ENCODE measurements around the gene SSBP2. TPM values are rescaled to one million over a fixed set of nuclear protein-coding genes. Genes with fewer than 3 reads are reported as not detected.

The SSBP2 gene
- total and polyA plus RNA-seq, 2 donors from 2014 or later, result 17.0 to 57.1 TPM

GRCh38 chr5:81768935-81769452 lies 18.1 kb upstream of the SSBP2 start:
- H3K36me3 ChIP-seq (ENCODE audit: control insufficient read depth in 2 of 3, insufficient read depth in 3 of 3, low read length in 3 of 3), result no peaks in the 10 kb centered on the region
- no peak overlapping the region for H3K27ac ChIP-seq (ENCODE audit: low read depth in 2 of 2, low read length in 2 of 2)
- no peaks in the 10 kb centered on the region for H3K27me3 ChIP-seq (ENCODE audit: control insufficient read depth, insufficient read depth, low read length)
- intact Hi-C loops (cut with DNase I), result no loop called here
- no peak overlapping the region for H3K4me3 ChIP-seq (ENCODE audit: low read length in 3 of 3)
- no peaks in the 10 kb centered on the region for H3K9me3 ChIP-seq (ENCODE audit: control insufficient read depth in 2 of 3, insufficient read depth in 1 of 3, low read length in 3 of 3)
- no peaks in the 10 kb centered on the region for H3K4me1 ChIP-seq (ENCODE audit: control insufficient read depth in 2 of 3, insufficient read depth in 2 of 3, low read depth in 1 of 3, low read length in 3 of 3)
- no peak for TF ChIP-seq CTCF (IDR thresholded peaks at IDR 0.05; ENCODE audit: borderline replicate concordance, extremely low read depth, insufficient read depth)
- FAIRE-seq, result no peak
- no peak overlapping the region for H3K9ac ChIP-seq (ENCODE audit: low read length in 3 of 3)
- no peak for DNase-seq

GRCh38 chr5:81767938-81768337 lies 17.0 kb upstream of the SSBP2 start:
- TF ChIP-seq CTCF (IDR thresholded peaks at IDR 0.05; ENCODE audit: borderline replicate concordance, extremely low read depth, insufficient read depth), result no peak
- Histone ChIP-seq H3K4me1 (ENCODE audit: control insufficient read depth in 2 of 3, insufficient read depth in 2 of 3, low read depth in 1 of 3, low read length in 3 of 3) (no peaks in the 10 kb centered on the region), H3K27me3 (ENCODE audit: control insufficient read depth, insufficient read depth, low read length) (no peaks in the 10 kb centered on the region), H3K36me3 (ENCODE audit: control insufficient read depth in 2 of 3, insufficient read depth in 3 of 3, low read length in 3 of 3) (no peaks in the 10 kb centered on the region), H3K4me3 (ENCODE audit: low read length in 3 of 3) (no peak overlapping the region), H3K9ac (ENCODE audit: low read length in 3 of 3) (no peak overlapping the region), H3K9me3 (ENCODE audit: control insufficient read depth in 2 of 3, insufficient read depth in 1 of 3, low read length in 3 of 3) (no peaks in the 10 kb centered on the region), H3K27ac (ENCODE audit: low read depth in 2 of 2, low read length in 2 of 2) (no peak overlapping the region)
- DNase-seq (no peak), FAIRE-seq (no peak)
- intact Hi-C loops (cut with DNase I), result no loop called here

GRCh38 chr5:81767097-81767496 lies 16.2 kb upstream of the SSBP2 start:
- Histone ChIP-seq H3K27ac (ENCODE audit: low read depth in 2 of 2, low read length in 2 of 2) (no peak overlapping the region), H3K9ac (ENCODE audit: low read length in 3 of 3) (no peak overlapping the region), H3K4me1 (ENCODE audit: control insufficient read depth in 2 of 3, insufficient read depth in 2 of 3, low read depth in 1 of 3, low read length in 3 of 3) (no peaks in the 10 kb centered on the region), H3K36me3 (ENCODE audit: control insufficient read depth in 2 of 3, insufficient read depth in 3 of 3, low read length in 3 of 3) (no peaks in the 10 kb centered on the region), H3K4me3 (ENCODE audit: low read length in 3 of 3) (no peak overlapping the region), H3K9me3 (ENCODE audit: control insufficient read depth in 2 of 3, insufficient read depth in 1 of 3, low read length in 3 of 3) (no peaks in the 10 kb centered on the region), H3K27me3 (ENCODE audit: control insufficient read depth, insufficient read depth, low read length) (no peaks in the 10 kb centered on the region)
- DNase-seq (no peak), FAIRE-seq (no peak)
- intact Hi-C loops (cut with DNase I), result no loop called here
- TF ChIP-seq CTCF (IDR thresholded peaks at IDR 0.05; ENCODE audit: borderline replicate concordance, extremely low read depth, insufficient read depth), result no peak

DNA sequence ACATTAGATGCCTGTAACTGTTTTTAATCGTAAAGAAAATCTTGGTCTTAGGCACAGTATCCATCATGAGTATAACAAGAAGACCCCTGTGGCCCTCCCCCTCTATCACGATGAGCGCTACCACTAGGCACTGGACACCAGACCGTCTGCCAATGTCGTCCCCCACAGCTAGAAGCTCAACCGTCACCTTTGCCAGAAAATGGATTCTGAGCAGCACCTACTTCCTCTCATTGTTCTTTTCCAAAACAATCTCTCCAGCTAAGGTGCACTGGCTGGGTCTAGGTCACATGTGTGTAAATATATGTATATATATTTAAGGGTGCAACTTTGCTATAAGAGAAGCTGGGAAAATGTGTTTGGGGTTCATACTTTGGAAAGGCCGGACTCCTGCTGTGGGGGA lies 15.7 kb upstream of the SSBP2 start:
- H3K27ac ChIP-seq (ENCODE audit: low read depth in 2 of 2, low read length in 2 of 2), result no peak overlapping the region
- DNase-seq (no peak), FAIRE-seq (no peak)
- no peak overlapping the region for H3K4me3 ChIP-seq (ENCODE audit: low read length in 3 of 3)
- no peaks in the 10 kb centered on the region for H3K36me3 ChIP-seq (ENCODE audit: control insufficient read depth in 2 of 3, insufficient read depth in 3 of 3, low read length in 3 of 3)
- intact Hi-C loops (cut with DNase I), result no loop called here
- H3K9me3 ChIP-seq (ENCODE audit: control insufficient read depth in 2 of 3, insufficient read depth in 1 of 3, low read length in 3 of 3), result no peaks in the 10 kb centered on the region
- no peaks in the 10 kb centered on the region for H3K27me3 ChIP-seq (ENCODE audit: control insufficient read depth, insufficient read depth, low read length)
- no peaks in the 10 kb centered on the region for H3K4me1 ChIP-seq (ENCODE audit: control insufficient read depth in 2 of 3, insufficient read depth in 2 of 3, low read depth in 1 of 3, low read length in 3 of 3)
- no peak overlapping the region for H3K9ac ChIP-seq (ENCODE audit: low read length in 3 of 3)
- no peak for TF ChIP-seq CTCF (IDR thresholded peaks at IDR 0.05; ENCODE audit: borderline replicate concordance, extremely low read depth, insufficient read depth)
